NCI-H510A treated with DMSO at 0.1 percent for 48 hours (cell line): ENCODE data around the gene TEDDM1.
A peak's percentile ranks its signal among the peaks of the same experiment; 100 is the strongest.

Experiments
- DNase-seq: peaks from one replicate; lab custom pipeline; 2025; lab: John Stamatoyannopoulos, UW

Gene TEDDM1

DNA sequence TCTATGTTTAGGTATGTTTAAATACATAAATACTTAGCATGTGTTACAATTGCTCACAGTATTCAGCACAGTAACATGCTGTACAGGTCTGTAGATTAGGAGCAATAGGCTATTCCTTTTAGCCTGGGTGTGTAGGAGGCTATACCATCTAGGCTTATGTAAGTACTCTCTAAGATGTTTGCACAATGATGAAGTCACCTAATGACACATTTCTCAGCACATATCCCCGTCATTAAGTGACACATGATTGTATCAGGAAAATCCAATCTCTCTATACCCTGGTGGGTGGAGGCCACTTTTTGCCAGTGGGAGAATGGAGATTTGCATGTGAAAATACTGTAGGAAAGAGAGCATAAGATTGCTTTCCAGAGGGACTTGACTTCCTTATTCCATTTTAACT, 5.5 kb upstream of the TEDDM1 start:
- no peak for DNase-seq

DNA sequence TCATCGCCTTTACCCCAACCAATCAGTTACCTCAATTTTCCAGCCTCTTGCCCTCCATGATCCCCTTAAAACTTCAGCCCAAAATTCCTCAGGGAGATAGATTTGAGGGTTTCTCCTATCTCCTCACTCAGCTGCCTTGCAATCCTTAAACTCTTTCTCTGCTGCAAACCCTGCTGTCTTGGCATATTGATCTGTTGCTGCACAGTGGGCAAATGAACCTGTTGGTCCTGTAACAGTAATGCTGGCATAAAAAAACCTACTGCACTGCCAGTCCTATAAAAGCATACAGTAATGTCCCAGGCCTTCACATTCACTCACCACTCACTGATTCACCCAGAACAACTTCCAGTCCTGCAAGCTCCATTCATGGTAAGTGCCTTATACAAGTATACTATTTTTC, 5.1 kb upstream of the TEDDM1 start:
- DNase-seq, result no peak

DNA sequence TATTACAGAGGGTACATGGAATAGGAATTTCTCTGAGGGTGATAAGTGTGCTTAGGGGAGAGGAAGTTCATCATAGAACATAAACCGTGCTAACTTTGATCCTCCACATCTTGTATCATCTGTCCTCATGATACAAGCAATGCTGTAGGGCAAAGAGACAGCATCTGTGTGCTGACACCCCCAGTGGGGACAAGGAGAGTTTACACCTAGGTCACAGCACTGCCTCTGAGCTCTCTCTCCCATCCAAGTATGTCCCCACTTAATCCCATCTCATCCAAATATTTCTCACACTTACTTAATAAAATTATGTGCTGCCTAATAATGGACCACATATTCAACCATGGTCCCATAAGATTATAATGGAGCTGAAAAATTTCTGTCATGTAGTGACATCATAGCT, 4.3 kb upstream of the TEDDM1 start:
- no peak for DNase-seq

DNA sequence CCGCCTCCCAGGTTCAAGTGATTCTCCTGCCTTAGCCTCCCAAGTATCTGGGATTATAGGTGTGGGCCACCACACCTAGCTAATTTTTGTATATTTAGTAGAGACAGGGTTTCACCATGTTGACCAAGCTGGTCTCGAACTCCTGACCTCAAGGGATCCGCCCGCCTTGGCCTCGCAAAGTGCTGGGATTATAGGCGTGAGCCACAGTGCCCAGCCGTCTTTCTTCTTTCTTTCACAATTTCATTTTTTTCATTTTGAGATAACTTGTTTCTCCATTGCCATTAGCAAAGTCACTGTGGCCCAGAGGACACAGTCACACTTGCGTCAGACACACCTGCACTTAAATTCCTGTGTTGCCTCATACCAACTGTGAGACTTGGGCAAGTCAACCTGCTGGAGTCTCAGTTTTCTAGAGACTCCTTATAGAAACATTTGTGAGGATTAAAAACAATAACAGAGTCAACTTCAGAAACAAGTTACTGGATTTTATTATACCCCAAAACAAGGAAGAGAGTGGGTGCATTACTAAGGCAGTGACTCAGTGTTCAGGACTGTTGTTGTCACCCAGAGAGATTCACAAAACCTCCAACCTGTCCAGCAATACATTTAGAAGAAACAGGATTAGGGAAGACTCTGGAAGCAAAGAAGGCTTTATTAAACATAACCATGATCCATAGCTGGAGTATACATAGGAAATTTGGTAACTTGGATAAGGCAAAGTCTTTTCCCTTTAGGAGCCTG, 2.6 kb downstream of the TEDDM1 start:
- no peak for DNase-seq

DNA sequence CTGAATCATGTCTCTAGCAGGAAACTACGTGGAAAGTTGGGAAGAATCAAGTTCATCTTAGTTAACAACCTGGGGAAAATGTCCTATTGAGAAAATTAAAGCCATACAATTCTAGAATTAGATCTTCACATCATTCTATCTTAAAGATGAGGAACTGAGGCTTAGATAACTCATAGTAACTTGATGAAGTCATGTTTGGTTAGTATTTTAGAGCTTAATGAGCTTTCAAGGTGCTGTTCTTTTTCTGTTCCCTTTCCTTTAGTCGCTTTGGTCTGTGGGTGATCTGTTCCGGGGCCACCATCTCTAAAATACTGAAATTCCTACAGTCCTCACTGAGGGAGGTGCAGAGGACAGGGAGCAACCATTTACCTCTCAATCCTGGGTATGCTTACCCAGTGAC, 4.6 kb downstream of the TEDDM1 start:
- no peak for DNase-seq

DNA sequence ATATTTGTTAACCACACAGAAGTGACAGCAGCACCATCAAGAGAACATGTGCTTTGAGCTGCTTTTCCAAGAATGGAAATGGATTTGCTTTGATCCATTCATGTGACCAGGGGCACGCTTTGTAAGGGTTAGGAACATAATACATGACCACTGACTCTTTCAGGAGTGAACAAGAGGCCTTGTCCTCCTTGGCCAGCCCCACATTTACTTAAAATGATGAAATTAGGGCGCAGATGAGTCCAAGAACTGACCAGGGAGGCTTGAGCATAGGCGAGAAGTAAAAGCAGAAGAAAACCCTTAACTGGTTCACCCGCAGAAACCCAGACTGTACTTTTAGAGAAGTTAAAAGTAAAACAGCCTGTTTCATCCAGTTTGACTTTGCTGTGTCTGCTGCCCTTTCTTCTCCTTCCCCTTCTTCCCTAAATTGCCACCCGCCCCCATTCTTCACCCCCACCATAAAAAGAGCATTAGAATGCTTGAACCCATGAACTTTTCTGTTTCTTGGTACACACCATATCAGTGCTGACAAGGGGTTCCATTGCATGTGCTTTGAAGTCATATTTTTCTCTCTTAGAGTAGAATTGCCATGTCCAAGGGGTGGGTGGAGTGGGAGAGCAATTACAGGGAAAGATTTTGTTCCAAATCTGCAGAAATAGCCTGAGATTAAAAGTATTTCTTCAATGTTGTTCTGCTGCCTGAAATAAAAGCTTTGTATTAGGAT, 6.3 kb downstream of the TEDDM1 start:
- DNase-seq, result no peak

DNA sequence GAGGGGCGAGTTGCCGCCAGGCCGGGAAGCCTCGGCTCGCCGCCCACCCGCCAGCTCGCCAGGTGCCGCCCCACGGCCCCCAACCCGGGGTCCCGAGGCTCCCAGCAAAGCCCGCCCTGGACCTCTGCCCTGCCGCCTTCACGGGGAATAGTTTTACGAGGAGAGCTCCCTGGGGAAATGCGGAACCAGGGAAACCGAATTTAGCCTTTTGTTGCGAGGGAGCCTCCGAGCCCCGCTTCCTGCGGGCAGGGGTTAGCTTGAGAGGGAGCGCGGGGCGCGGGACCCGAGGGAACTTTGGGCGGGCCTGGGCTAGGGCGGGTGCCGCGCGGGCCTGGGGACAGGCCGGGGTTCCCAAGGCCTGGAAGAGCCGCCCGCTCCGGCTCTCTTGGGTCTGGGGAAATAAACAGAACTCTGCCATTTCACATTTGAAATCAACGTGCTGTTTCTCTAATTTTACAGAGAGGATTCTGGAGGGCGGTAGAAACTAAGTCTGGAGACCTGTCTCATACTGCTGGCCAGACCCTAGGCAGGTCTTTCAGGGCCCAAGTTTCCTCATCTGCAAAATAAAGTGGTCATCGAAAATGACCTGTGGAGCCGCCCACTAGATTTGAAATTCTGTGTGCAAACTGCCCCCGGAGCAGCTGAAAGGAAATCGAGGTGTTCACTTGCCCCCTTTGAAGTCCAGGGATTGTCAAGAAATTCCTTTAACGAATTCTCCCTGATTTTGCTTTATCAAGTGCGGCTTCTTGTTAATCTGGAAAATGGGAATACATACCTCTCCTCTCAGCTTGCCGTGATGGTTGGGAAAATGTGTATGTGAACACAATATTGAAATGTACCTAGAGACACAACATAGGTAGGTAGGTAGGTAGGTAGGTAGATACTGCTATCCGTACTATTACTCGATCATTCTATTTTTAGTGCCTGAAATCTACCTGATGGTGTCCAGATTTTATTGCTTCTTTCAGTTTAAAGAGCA, 8.1 kb downstream of the TEDDM1 start:
- no peak for DNase-seq

DNA sequence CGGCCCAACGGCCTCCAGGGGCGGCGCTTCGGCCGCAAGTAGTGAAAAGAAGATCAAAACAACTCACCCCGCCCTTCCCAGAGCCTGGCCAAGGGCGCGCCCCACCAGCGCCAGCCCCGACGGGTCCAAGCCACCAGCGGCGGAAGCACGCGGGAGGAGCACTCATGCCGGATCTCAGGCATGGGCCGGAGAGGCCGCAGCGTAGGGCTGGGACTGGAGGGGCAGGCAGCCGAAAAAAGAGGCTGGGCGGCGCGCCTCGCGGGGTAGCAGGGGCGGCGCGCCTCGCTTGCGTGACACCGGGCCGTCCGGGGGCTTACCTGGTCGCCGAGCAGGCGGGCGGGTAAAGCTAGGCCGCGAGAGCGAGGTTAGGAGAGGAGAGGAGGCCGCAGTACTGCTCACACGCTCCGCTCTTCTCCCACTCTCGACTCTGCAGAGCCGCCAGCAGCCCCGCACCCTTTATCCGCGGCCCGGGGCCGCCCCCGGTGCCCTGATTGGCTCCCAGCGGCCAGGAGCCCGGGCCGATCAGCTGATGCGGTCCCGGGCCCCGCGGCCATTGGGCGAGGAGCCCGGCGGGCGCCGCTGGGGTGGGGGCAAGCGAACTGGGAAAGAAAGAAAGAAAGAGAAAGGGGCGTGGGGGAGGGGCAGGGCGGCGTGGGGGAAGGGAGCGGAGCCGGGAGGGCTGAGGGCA, 9.0 kb downstream of the TEDDM1 start, which contains the start of gene GLUL:
TSS of gene GLUL (minus strand) at position 429 of the 688 bp plus-strand sequence. CDS start 3,053 bp downstream, outside the sequence.
- DNase-seq, result peak; percentile 91

DNA sequence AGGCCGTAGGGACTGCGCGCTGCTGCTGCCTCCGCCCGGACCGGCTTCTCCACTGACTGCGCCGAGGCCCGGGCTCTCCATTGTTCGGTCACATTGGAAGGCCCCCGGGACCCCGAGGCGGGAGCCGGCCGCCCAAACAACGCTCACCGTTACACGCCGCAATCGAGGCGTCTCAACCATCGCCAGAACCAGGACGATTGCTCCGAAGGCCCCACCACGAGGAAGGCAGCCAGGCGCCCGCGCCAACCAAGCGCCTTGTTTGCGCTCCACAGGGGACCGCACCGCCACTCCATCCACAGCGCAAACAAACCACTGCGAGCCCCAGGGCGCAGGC, 9.5 kb downstream of the TEDDM1 start:
- peak; percentile 81 for DNase-seq

DNA sequence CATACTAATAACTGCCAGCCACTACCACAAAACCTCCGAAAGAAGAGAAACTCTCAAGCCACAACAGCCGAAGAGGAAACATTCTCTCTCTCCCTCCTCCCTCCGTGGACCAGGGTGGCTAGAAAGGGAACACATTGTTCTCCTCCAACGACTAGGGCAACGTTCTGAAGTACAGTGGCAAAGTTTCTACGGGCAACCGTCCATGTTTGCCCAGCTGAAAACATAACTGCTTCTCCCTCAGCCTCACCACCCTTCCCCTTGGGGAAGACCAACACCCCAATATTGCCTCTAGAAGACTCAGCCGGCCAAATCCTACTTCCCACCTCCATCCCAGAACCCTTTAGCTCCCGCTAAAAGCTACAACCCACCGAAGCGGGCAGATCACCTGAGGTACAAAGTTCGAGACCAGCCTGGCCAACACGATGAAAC, 10.8 kb downstream of the TEDDM1 start:
- DNase-seq, result no peak

DNA sequence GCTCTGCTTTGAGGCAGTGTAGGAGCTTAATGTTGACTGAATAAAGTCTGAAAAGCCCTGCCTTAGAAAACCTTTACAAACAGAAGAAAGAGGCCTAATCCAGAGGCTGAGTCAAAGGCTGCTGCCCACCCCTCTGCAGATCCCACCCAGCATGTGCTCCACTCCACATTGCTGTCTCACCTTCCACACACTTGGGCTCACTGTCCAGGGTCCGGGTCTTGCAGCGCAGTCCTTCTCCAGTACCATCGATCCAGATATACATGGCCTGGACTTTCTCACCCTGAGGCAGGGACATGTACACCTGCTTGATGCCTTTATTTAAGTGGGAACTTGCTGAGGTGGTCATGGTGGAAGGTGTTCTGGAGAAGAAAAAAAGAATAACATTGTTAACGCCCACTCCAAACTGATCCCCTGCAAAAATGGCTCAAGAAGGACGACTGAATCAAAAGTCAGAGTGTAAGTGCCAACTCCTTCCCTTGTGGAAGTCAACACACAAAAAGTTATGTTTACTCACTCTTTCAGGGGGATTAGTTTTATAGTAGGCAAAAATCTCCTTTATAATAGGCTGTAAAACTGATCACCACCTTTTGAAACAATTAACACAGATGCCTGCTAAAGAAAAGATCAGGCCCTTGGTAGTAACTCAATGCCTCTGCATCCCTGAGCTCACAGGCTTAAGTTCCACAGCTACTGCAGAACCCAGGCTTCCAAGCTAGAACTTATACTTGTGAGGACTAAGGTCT, 11.9 kb downstream of the TEDDM1 start:
- DNase-seq, result no peak

DNA sequence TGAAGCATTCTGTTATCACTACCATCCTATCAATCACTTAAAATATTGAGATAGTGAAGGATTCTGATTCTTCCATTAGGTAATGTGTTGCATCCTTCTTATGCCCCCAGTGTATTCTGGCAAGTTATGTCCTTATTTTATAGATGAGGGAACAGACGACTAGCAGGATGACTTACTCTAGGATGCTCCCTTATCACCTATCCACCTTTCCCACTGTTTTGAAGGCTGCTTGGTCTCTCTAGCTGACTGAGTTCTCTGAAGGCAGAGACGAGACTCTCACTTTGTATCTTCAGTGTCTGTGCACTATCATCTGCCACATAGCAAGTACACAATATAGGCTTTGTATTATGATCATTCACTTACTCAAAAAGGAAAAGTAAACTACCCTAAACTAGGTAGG, 12.9 kb downstream of the TEDDM1 start:
- no peak for DNase-seq

DNA sequence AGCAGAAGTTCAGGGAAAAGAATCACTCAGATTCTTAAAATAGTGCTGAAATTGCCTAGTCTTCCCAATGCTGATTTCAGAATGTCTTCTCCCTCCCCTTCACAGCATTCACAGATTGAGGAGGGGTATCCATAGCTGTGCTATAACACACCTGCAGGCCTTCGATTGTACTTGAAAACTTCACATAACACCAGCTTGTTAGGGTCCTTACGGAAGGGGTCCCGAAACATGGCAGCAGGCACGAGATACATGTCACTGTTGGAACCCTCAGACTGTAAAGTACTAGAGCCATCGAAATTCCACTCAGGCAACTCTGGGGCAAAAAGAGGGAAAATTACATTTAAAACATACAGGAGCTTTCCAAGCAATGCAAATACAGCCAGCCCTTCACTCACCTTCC, 13.5 kb downstream of the TEDDM1 start:
- no peak for DNase-seq

DNA sequence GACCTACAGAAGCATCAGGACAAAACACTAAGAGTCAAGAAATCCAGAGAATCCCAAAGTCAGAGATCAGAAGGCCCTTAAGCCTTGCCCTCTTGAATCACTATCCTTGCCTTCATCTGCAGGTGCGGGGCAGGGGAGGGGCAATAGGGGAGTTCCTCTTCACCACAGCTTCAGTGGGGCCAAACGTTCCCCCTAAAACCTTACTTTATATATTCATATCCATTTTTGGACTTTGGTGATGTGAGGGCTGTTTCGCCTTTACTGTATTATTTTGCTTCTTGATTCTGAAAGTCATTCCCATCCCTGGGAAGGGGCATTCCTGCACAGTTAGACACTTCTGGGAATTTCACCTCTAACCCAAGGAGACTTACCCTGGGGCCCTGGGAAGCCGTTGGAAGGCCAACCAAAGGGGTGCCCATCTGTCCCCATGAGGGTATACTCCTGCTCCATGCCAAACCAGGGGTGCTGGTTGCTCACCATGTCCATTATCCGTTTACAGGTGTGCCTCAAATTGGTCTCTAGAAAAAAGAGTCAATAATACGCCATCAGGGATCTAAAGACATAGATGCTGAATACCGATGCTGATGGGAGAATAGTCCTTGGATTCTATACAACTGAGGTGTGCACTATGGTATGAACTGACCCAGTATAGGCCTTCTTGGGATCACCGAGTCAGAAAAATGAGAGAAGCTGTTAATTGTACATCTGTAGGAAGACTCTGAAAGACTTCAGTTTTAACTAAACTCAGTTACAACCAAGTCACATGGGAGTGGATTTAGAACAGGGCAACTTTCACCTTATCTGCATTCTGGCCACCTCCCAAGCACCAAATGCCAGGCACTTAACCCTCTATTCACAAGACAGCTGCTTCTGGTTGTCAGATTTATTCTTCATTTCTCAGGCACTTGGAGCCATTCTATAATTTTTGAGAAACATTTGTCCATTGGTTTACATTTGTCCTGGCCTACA, 14.3 kb downstream of the TEDDM1 start:
- no peak for DNase-seq

DNA sequence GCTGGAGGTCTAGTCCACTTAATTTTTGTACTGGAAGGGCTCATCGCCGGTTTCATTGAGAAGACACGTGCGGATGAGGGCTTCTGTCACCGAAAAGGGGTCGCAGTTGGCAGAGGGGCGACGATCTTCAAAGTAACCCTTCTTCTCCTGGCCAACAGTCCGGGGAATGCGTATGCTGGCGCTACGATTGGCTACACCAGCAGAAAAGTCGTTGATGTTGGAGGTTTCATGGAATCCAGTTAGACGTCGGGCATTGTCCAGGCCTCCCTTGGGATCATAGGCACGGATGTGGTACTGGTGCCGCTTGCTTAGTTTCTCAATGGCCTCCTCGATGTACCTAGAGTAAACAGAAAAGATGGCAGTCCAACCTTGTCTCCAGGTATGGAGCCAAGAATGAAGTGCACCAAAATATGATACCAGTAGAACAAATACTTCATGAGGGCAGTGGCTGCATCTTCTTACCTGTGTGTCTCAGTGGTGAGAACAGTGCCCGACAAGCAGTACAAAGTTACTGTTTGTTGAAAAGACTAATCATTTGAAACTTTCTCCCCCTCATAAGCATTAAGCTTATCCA, 16.0 kb downstream of the TEDDM1 start:
- no peak for DNase-seq

DNA sequence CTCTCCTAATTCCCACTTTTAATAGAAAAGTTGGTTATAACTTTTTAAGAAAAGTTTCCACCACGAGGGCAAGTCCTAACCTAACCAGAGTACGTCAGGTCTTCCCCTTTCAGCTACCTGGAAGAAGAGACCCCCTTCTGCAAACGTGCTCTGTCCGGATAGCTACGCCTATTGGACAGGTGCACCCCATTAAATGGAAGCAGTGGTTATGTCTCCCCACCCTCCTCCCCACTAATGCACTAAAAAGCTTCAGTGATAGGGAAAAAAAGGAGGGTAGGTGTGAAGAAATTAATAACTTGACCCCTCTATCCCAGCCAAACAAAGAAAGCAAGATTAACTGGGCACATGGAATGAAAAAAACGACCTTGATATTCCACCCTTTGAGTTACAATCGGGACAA, 16.5 kb downstream of the TEDDM1 start:
- no peak for DNase-seq

DNA sequence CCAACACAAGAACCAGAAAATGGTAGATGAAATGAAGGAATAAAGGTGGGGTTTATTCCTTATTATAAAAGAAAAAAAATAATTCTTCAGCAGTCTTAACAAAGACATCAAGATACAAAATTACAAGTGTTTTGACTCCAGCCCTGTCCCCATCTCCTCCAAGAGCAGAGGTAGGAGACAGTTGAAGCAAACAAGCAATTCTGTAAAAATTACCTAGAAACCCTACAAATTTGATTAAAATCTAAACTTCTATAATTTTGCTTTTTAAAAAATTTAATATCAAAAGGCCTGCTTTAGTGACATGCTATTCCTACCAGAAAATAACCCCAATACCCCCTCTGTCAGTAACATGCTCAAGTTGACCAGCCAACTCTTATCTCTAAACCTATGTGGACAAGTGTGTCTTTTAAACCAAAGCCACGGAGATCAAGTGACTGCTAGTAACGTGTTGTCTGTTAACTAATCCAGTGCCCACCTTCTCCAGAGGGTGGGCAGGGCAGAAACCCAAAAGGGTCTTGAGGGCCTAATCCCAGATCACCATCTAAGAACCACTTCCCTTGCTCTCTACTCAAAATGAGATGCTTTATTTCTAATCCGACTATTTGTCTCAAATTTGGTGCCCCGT, 17.3 kb downstream of the TEDDM1 start:
- no peak for DNase-seq

DNA sequence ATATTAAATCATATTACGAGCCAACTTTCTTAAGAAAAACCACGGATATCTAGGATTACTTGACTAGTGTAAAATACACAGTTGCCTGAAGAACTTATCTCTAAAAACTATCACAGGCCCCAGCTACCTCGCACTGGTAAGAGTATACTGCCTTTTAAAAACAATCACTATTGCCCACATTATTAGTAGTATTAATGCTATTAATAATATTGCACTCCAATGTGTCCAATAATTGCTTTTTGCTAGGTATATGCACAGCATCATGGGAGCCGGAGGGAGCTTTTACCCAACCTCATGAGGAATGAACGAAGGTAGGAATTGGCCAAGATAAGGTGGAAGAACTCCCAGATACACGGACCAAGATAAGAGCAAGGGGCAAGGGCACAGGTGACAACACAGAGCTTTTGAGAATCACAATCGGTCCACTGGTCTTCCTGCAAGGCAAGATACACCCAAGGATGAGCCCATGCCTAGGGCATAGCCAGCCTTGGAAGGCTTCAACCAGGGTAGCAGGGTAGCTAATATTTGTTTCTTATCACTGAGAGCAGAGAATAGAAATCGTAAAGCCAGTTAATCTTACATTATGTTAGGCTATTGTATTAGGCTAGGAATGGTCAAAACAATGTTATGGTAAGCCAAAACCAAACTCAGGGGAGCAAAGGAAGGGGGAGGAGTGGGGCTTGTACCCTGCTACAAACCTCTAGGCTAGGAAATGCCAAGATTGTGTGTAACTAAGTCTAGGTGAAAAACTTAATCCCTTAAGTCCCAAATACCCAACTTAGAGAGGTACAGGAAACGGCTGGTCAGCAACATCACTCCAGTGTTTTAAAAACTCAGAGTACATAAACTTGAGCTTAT, 18.3 kb downstream of the TEDDM1 start:
- DNase-seq, result no peak
